Measurements from ENCODE around the gene PHACTR2.

The PHACTR2 gene

GRCh38 chr6:143817621-143818020, 139.9 kb downstream of the PHACTR2 start:
- H3K4me1 ChIP-seq (ENCODE audit: control extremely low read depth in 1 of 4, control insufficient read depth in 4 of 4, insufficient read depth in 4 of 4, low read length in 3 of 4): no peaks in the 10 kb centered on the region
- ChIA-PET CTCF (no interaction called here), POLR2A (no interaction called here)
- peaks cover 0 to 7% (median 1%) of the 10 kb centered on the region in 4 experiments for H3K36me3 ChIP-seq (ENCODE audit: control insufficient read depth in 4 of 4, insufficient read depth in 4 of 4, low read length in 3 of 4)
- no peak overlapping the region for H3K4me3 ChIP-seq (ENCODE audit: control insufficient read depth in 1 of 7, extremely low read depth in 1 of 7, insufficient read depth in 4 of 7, low read depth in 2 of 7, low read length in 6 of 7)
- H3K27ac ChIP-seq (ENCODE audit: insufficient read depth in 1 of 2, low read depth in 1 of 2, low read length in 2 of 2, poor library complexity in 1 of 2, severe bottlenecking in 2 of 2): no peak overlapping the region
- DNase-seq: no peak
- H3K9me3 ChIP-seq (ENCODE audit: control extremely low read depth in 1 of 5, control insufficient read depth in 4 of 5, insufficient read depth in 2 of 5, low read depth in 1 of 5, low read length in 4 of 5): no peaks in the 10 kb centered on the region
- no peaks in the 10 kb centered on the region for H3K27me3 ChIP-seq (replicated peaks in 2 of 5; ENCODE audit: control insufficient read depth in 4 of 5, insufficient read depth in 5 of 5, low read length in 4 of 5)

- H3K9me3 ChIP-seq (ENCODE audit: control extremely low read depth in 1 of 5, control insufficient read depth in 4 of 5, insufficient read depth in 2 of 5, low read depth in 1 of 5, low read length in 4 of 5): no peaks in the 10 kb centered on the region
Measured at GRCh38 chr6:143821359-143821758, 143.6 kb downstream of the PHACTR2 start.

GRCh38 chr6:143822584-143823024, 144.8 kb downstream of the PHACTR2 start:
- no peaks in the 10 kb centered on the region for H3K4me1 ChIP-seq (ENCODE audit: control extremely low read depth in 1 of 4, control insufficient read depth in 4 of 4, insufficient read depth in 4 of 4, low read length in 3 of 4)
- WGBS (ENCODE audit: insufficient coverage): 100% methylated on average over 3 of the region's 3 CpGs

More at GRCh38 chr6:143821359-143821758, 143.6 kb downstream of the PHACTR2 start:
- ChIA-PET CTCF (interaction anchor here (0.9 to 1.2 kb wide), 2 partner anchors 12 to 98 kb away, joined by 3 read pairs; no protein-coding TSS in a partner anchor), POLR2A (no interaction called here)
- H3K27ac ChIP-seq (ENCODE audit: insufficient read depth in 1 of 2, low read depth in 1 of 2, low read length in 2 of 2, poor library complexity in 1 of 2, severe bottlenecking in 2 of 2): no peak overlapping the region
- WGBS (ENCODE audit: insufficient coverage): 86% methylated on average over 1 of the region's 6 CpGs
- H3K27me3 ChIP-seq (replicated peaks in 2 of 5; ENCODE audit: control insufficient read depth in 4 of 5, insufficient read depth in 5 of 5, low read length in 4 of 5): no peaks in the 10 kb centered on the region
- H3K4me1 ChIP-seq (ENCODE audit: control extremely low read depth in 1 of 4, control insufficient read depth in 4 of 4, insufficient read depth in 4 of 4, low read length in 3 of 4): no peaks in the 10 kb centered on the region
- H3K4me3 ChIP-seq (ENCODE audit: control insufficient read depth in 1 of 7, extremely low read depth in 1 of 7, insufficient read depth in 4 of 7, low read depth in 2 of 7, low read length in 6 of 7): no peak overlapping the region
- peaks cover 0 to 7% (median 3%) of the 10 kb centered on the region in 4 experiments for H3K36me3 ChIP-seq (ENCODE audit: control insufficient read depth in 4 of 4, insufficient read depth in 4 of 4, low read length in 3 of 4)
- DNase-seq: no peak

GRCh38 chr6:143823548-143823947, 145.8 kb downstream of the PHACTR2 start:
- peaks cover 0 to 7% (median 4%) of the 10 kb centered on the region in 4 experiments for H3K36me3 ChIP-seq (ENCODE audit: control insufficient read depth in 4 of 4, insufficient read depth in 4 of 4, low read length in 3 of 4)
- ChIA-PET POLR2A (no interaction called here), CTCF (interaction anchor here (1.1 kb wide), 1 partner anchor 43 kb away, joined by 3 read pairs; no protein-coding TSS in a partner anchor)
- H3K27me3 ChIP-seq (replicated peaks in 2 of 5; ENCODE audit: control insufficient read depth in 4 of 5, insufficient read depth in 5 of 5, low read length in 4 of 5): no peaks in the 10 kb centered on the region
- no peak overlapping the region for H3K27ac ChIP-seq (ENCODE audit: insufficient read depth in 1 of 2, low read depth in 1 of 2, low read length in 2 of 2, poor library complexity in 1 of 2, severe bottlenecking in 2 of 2)
- DNase-seq: peak in 1 of 3 donors; percentile 10
- no peaks in the 10 kb centered on the region for H3K4me1 ChIP-seq (ENCODE audit: control extremely low read depth in 1 of 4, control insufficient read depth in 4 of 4, insufficient read depth in 4 of 4, low read length in 3 of 4)
- no peak overlapping the region for H3K4me3 ChIP-seq (ENCODE audit: control insufficient read depth in 1 of 7, extremely low read depth in 1 of 7, insufficient read depth in 4 of 7, low read depth in 2 of 7, low read length in 6 of 7)
- no peaks in the 10 kb centered on the region for H3K9me3 ChIP-seq (ENCODE audit: control extremely low read depth in 1 of 5, control insufficient read depth in 4 of 5, insufficient read depth in 2 of 5, low read depth in 1 of 5, low read length in 4 of 5)
- WGBS (ENCODE audit: insufficient coverage): 44% methylated on average over 5 of the region's 6 CpGs

More at GRCh38 chr6:143822584-143823024, 144.8 kb downstream of the PHACTR2 start:
- Histone ChIP-seq H3K27me3 (replicated peaks in 2 of 5; ENCODE audit: control insufficient read depth in 4 of 5, insufficient read depth in 5 of 5, low read length in 4 of 5) (no peaks in the 10 kb centered on the region), H3K36me3 (ENCODE audit: control insufficient read depth in 4 of 4, insufficient read depth in 4 of 4, low read length in 3 of 4) (peaks cover 0 to 5% (median 4%) of the 10 kb centered on the region in 4 experiments), H3K9me3 (ENCODE audit: control extremely low read depth in 1 of 5, control insufficient read depth in 4 of 5, insufficient read depth in 2 of 5, low read depth in 1 of 5, low read length in 4 of 5) (no peaks in the 10 kb centered on the region), H3K27ac (ENCODE audit: insufficient read depth in 1 of 2, low read depth in 1 of 2, low read length in 2 of 2, poor library complexity in 1 of 2, severe bottlenecking in 2 of 2) (no peak overlapping the region), H3K4me3 (ENCODE audit: control insufficient read depth in 1 of 7, extremely low read depth in 1 of 7, insufficient read depth in 4 of 7, low read depth in 2 of 7, low read length in 6 of 7) (no peak overlapping the region)
- CTCF ChIA-PET: interaction anchor here (0.6 to 1.1 kb wide), 2 partner anchors 26 to 42 kb away, joined by 3 read pairs; no protein-coding TSS in a partner anchor
- POLR2A ChIA-PET: interaction anchor here (0.5 kb wide), 1 partner anchor 1450 kb away, joined by 3 read pairs; no protein-coding TSS in a partner anchor
- DNase-seq: no peak

- Histone ChIP-seq H3K27ac (ENCODE audit: insufficient read depth in 1 of 2, low read depth in 1 of 2, low read length in 2 of 2, poor library complexity in 1 of 2, severe bottlenecking in 2 of 2) (no peak overlapping the region), H3K36me3 (ENCODE audit: control insufficient read depth in 4 of 4, insufficient read depth in 4 of 4, low read length in 3 of 4) (peaks cover 0 to 3% (median 2%) of the 10 kb centered on the region in 4 experiments), H3K4me1 (ENCODE audit: control extremely low read depth in 1 of 4, control insufficient read depth in 4 of 4, insufficient read depth in 4 of 4, low read length in 3 of 4) (no peaks in the 10 kb centered on the region), H3K27me3 (replicated peaks in 2 of 5; ENCODE audit: control insufficient read depth in 4 of 5, insufficient read depth in 5 of 5, low read length in 4 of 5) (no peaks in the 10 kb centered on the region), H3K9me3 (ENCODE audit: control extremely low read depth in 1 of 5, control insufficient read depth in 4 of 5, insufficient read depth in 2 of 5, low read depth in 1 of 5, low read length in 4 of 5) (no peaks in the 10 kb centered on the region), H3K4me3 (ENCODE audit: control insufficient read depth in 1 of 7, extremely low read depth in 1 of 7, insufficient read depth in 4 of 7, low read depth in 2 of 7, low read length in 6 of 7) (no peak overlapping the region)
- ChIA-PET CTCF (interaction anchor here (1.2 kb wide), 1 partner anchor 70 kb away, joined by 3 read pairs; no protein-coding TSS in a partner anchor), POLR2A (no interaction called here)
- no peak for DNase-seq
Measured at GRCh38 chr6:143828572-143828971, 150.8 kb downstream of the PHACTR2 start.

- Histone ChIP-seq H3K4me3 (ENCODE audit: control insufficient read depth in 1 of 7, extremely low read depth in 1 of 7, insufficient read depth in 4 of 7, low read depth in 2 of 7, low read length in 6 of 7) (no peak overlapping the region), H3K27me3 (replicated peaks in 2 of 5; ENCODE audit: control insufficient read depth in 4 of 5, insufficient read depth in 5 of 5, low read length in 4 of 5) (no peaks in the 10 kb centered on the region), H3K9me3 (ENCODE audit: control extremely low read depth in 1 of 5, control insufficient read depth in 4 of 5, insufficient read depth in 2 of 5, low read depth in 1 of 5, low read length in 4 of 5) (no peaks in the 10 kb centered on the region), H3K36me3 (ENCODE audit: control insufficient read depth in 4 of 4, insufficient read depth in 4 of 4, low read length in 3 of 4) (no peaks in the 10 kb centered on the region), H3K27ac (ENCODE audit: insufficient read depth in 1 of 2, low read depth in 1 of 2, low read length in 2 of 2, poor library complexity in 1 of 2, severe bottlenecking in 2 of 2) (no peak overlapping the region), H3K4me1 (ENCODE audit: control extremely low read depth in 1 of 4, control insufficient read depth in 4 of 4, insufficient read depth in 4 of 4, low read length in 3 of 4) (no peaks in the 10 kb centered on the region)
- ChIA-PET POLR2A (no interaction called here), CTCF (no interaction called here)
- 100% methylated on average over 1 of the region's 2 CpGs for WGBS (ENCODE audit: insufficient coverage)
- DNase-seq: no peak
Measured at GRCh38 chr6:143836150-143836549, 158.4 kb downstream of the PHACTR2 start.

GRCh38 chr6:143838395-143838794, 160.6 kb downstream of the PHACTR2 start:
- H3K4me3 ChIP-seq (ENCODE audit: control insufficient read depth in 1 of 7, extremely low read depth in 1 of 7, insufficient read depth in 4 of 7, low read depth in 2 of 7, low read length in 6 of 7): no peak overlapping the region
- no peaks in the 10 kb centered on the region for H3K36me3 ChIP-seq (ENCODE audit: control insufficient read depth in 4 of 4, insufficient read depth in 4 of 4, low read length in 3 of 4)
- no peaks in the 10 kb centered on the region for H3K9me3 ChIP-seq (ENCODE audit: control extremely low read depth in 1 of 5, control insufficient read depth in 4 of 5, insufficient read depth in 2 of 5, low read depth in 1 of 5, low read length in 4 of 5)
- POLR2A ChIA-PET: no interaction called here
- WGBS (ENCODE audit: insufficient coverage): 100% methylated on average over 1 of the region's 5 CpGs
- peaks cover 0 to 9% (median 6%) of the 10 kb centered on the region in 4 experiments for H3K4me1 ChIP-seq (ENCODE audit: control extremely low read depth in 1 of 4, control insufficient read depth in 4 of 4, insufficient read depth in 4 of 4, low read length in 3 of 4)
- DNase-seq: no peak
- no peak overlapping the region for H3K27ac ChIP-seq (ENCODE audit: insufficient read depth in 1 of 2, low read depth in 1 of 2, low read length in 2 of 2, poor library complexity in 1 of 2, severe bottlenecking in 2 of 2)
- H3K27me3 ChIP-seq (replicated peaks in 2 of 5; ENCODE audit: control insufficient read depth in 4 of 5, insufficient read depth in 5 of 5, low read length in 4 of 5): no peaks in the 10 kb centered on the region
- CTCF ChIA-PET: interaction anchor here (0.5 kb wide), 1 partner anchor 680 kb away, joined by 3 read pairs; no protein-coding TSS in a partner anchor
